ENCODE data around the gene SHKBP1.

The SHKBP1 gene

DNA sequence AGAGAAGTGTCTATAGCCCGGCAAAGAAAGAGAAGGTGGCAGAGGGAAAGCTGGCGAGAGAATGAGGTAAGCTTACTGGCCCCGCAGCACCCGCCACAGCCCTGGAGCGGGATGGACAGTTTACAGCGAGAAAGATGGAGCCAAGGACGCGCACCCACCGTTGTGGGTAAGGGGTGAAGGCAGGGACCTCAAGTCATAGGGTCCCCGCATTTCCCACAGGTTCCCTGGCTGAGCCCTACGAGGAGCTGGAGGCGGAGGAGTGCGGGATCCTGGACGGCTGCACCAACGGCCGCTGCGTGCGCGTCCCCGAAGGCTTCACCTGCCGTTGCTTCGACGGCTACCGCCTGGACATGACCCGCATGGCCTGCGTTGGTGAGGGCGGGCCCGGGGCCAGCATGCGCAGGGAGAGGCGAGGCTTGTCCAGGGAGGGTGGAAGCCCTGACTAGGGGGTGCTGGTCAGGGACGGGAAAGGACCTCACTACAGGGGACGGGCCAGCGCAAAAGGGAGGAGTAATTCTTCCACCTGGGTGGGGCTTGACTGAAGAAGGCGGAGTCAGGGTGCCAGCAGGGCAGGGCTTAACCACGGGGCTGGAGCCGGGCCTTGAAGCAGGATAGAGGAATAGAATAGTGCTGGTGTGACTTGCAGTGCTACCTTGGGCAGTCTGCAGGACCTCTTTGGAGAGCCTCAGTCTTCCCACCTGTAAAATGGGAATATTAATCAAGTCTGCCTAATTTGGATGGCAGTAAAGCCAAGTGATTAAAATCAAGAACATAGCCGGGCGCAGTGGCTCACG is 51.0 kb downstream of the SHKBP1 start:
- POLR2A ChIA-PET: no interaction called here
- TF ChIP-seq ELF4 (IDR thresholded peaks at IDR 0.05): no peak
- no peak for TF ChIP-seq ARNT (IDR thresholded peaks at IDR 0.05)
- no peak for TF ChIP-seq FOXA1 (IDR thresholded peaks at IDR 0.05)
- TF ChIP-seq, protein P1, sequence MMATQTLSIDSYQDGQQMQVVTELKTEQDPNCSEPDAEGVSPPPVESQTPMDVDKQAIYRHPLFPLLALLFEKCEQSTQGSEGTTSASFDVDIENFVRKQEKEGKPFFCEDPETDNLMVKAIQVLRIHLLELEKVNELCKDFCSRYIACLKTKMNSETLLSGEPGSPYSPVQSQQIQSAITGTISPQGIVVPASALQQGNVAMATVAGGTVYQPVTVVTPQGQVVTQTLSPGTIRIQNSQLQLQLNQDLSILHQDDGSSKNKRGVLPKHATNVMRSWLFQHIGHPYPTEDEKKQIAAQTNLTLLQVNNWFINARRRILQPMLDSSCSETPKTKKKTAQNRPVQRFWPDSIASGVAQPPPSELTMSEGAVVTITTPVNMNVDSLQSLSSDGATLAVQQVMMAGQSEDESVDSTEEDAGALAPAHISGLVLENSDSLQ (IDR thresholded peaks at IDR 0.05): no peak
- TF ChIP-seq SUZ12 (IDR thresholded peaks at IDR 0.05): no peak
- TF ChIP-seq NFRKB (IDR thresholded peaks at IDR 0.05): no peak
- no peak for TF ChIP-seq ZNF384 (IDR thresholded peaks at IDR 0.05)
- TF ChIP-seq FOXM1 (IDR thresholded peaks at IDR 0.05; ENCODE audit: borderline replicate concordance): no peak
- no peak for TF ChIP-seq HDGF (IDR thresholded peaks at IDR 0.05; ENCODE audit: borderline replicate concordance)
- TF ChIP-seq L3MBTL2 (conservative IDR thresholded peaks at IDR 0.05): no peak
- TF ChIP-seq LEF1 (IDR thresholded peaks at IDR 0.05; ENCODE audit: borderline replicate concordance): no peak
- no peak for TF ChIP-seq FOXK2 (IDR thresholded peaks at IDR 0.05)
- CTCF ChIA-PET: interaction anchor here (0.6 kb wide), 1 partner anchor 25 kb away, joined by 4 read pairs; no protein-coding TSS in a partner anchor
- no peak for DNase-seq (ENCODE audit: extremely low spot score)

DNA sequence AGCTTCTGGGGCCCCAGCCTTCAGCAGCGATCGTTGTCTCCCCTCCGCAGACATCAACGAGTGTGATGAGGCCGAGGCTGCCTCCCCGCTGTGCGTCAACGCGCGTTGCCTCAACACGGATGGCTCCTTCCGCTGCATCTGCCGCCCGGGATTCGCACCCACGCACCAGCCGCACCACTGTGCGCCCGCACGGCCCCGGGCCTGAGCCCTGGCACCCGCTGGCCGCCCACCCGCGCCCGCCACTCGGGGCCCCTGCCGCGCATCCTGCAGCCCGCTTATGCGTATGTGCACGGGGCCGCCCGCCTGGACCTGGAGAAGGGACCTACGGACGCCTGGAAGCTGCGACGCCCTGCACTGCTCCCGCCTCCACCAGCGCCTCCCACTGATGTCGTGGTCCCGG is 52.7 kb downstream of the SHKBP1 start:
- POLR2A ChIA-PET: no interaction called here
- DNase-seq (ENCODE audit: extremely low spot score): no peak
- CTCF ChIA-PET: no interaction called here
- no peak for TF ChIP-seq NFRKB (IDR thresholded peaks at IDR 0.05)
- TF ChIP-seq HDGF (IDR thresholded peaks at IDR 0.05; ENCODE audit: borderline replicate concordance): no peak
- TF ChIP-seq SUZ12 (IDR thresholded peaks at IDR 0.05): no peak
- no peak for TF ChIP-seq ELF4 (IDR thresholded peaks at IDR 0.05)
- TF ChIP-seq ZNF384 (IDR thresholded peaks at IDR 0.05): no peak
- no peak for TF ChIP-seq FOXM1 (IDR thresholded peaks at IDR 0.05; ENCODE audit: borderline replicate concordance)
- TF ChIP-seq, protein P1 (IDR thresholded peaks at IDR 0.05): no peak
- no peak for TF ChIP-seq SP1 (IDR thresholded peaks at IDR 0.05)
- no peak for TF ChIP-seq FOXK2 (IDR thresholded peaks at IDR 0.05)

DNA sequence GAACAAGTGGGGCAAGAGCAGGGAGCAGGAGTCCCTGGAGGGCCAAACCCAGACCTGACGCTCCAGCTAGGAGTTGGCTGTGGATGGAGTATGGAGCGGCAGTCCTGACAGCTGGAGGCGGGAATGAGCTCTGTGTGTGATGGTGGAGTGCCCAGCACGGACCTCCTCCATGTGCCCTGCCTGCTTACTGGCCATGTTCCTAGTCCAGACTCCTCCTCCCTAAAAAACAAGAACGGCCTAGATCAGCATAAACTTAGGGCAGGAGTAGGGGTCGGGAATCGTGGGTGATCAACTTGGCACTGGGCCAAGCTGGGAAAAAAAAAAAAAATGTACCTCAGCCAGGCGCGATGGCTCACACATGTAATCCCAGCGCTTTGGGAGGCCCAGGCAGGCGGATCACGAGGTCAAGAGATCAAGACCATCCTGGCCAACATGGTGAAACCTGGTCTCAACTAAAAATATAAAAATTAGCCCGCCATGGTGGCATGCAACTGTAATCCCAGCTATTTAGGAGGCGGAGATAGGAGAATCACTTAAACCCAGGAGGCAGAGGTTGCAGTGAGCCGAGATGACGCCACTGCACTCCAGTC is 54.0 kb downstream of the SHKBP1 start:
- ChIA-PET POLR2A (interaction anchor here (0.7 kb wide), 1 partner anchor 25 kb away, joined by 4 read pairs; no protein-coding TSS in a partner anchor), CTCF (interaction anchor here (0.6 to 1.2 kb wide), 3 partner anchors 28 to 167 kb away, joined by 3 to 4 read pairs (median 4); no protein-coding TSS in a partner anchor)
- TF ChIP-seq TARDBP (IDR thresholded peaks at IDR 0.05) (no peak), L3MBTL2 (conservative IDR thresholded peaks at IDR 0.05) (no peak), ELF4 (IDR thresholded peaks at IDR 0.05) (no peak), ARNT (IDR thresholded peaks at IDR 0.05) (no peak), NFRKB (IDR thresholded peaks at IDR 0.05) (no peak), FOXM1 (IDR thresholded peaks at IDR 0.05; ENCODE audit: borderline replicate concordance) (no peak), HDGF (IDR thresholded peaks at IDR 0.05; ENCODE audit: borderline replicate concordance) (no peak), ZNF384 (IDR thresholded peaks at IDR 0.05) (no peak), SUZ12 (IDR thresholded peaks at IDR 0.05) (no peak), FOXA1 (IDR thresholded peaks at IDR 0.05) (no peak), CTBP1 (IDR thresholded peaks at IDR 0.05; ENCODE audit: borderline replicate concordance) (no peak), FOXK2 (IDR thresholded peaks at IDR 0.05) (no peak), BHLHE40 (IDR thresholded peaks at IDR 0.05; ENCODE audit: borderline replicate concordance) (no peak), SP1 (IDR thresholded peaks at IDR 0.05) (no peak)
- TF ChIP-seq, protein P1 (IDR thresholded peaks at IDR 0.05): no peak
- no peak for DNase-seq (ENCODE audit: extremely low spot score)

DNA sequence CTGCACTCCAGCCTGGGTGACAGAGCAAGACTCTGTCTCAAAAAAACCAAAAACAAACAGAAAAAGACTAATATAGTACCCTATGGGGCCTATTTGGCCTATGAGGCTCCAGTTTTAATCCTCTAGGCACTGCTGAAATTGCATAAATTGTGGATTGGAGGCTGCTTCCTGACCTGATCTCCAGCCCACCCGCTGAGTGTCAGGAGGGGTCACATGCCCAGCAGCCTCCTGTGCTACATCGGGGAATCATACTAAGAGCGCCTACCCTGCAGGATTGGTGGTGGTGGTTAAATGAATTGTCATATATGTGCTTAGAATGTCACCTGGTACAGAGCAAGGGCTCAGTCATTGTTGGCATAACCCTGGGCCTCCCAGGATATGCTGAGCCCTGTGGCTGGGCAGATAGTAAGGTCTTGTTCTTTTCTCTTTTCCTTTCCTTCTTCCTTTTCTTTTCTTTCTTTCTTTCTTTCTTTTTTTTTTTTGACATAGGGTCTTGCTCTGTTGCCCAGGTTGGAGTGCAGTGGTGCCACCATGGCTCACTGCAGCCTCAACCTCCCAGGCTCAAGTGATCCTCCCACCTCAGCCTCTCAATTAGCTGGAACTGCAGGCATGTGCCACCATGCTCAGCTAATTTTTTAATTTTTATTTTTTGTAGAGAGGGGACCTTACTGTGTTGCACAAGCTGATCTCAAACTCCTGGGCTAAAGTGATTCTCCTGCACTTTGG is 55.8 kb downstream of the SHKBP1 start:
- no peak for TF ChIP-seq FOXK2 (IDR thresholded peaks at IDR 0.05)
- no peak for TF ChIP-seq NFRKB (IDR thresholded peaks at IDR 0.05)
- no peak for TF ChIP-seq CTBP1 (IDR thresholded peaks at IDR 0.05; ENCODE audit: borderline replicate concordance)
- no peak for TF ChIP-seq BHLHE40 (IDR thresholded peaks at IDR 0.05; ENCODE audit: borderline replicate concordance)
- no peak for TF ChIP-seq SUZ12 (IDR thresholded peaks at IDR 0.05)
- no peak for TF ChIP-seq SP1 (IDR thresholded peaks at IDR 0.05)
- TF ChIP-seq HDGF (IDR thresholded peaks at IDR 0.05; ENCODE audit: borderline replicate concordance): no peak
- TF ChIP-seq ELF4 (IDR thresholded peaks at IDR 0.05): no peak
- TF ChIP-seq L3MBTL2 (conservative IDR thresholded peaks at IDR 0.05): no peak
- no peak for TF ChIP-seq LEF1 (IDR thresholded peaks at IDR 0.05; ENCODE audit: borderline replicate concordance)
- no peak for TF ChIP-seq TARDBP (IDR thresholded peaks at IDR 0.05)
- TF ChIP-seq, protein P1 (IDR thresholded peaks at IDR 0.05): no peak
- no peak for TF ChIP-seq ZNF384 (IDR thresholded peaks at IDR 0.05)
- no peak for TF ChIP-seq ARNT (IDR thresholded peaks at IDR 0.05)
- no peak for TF ChIP-seq FOXA1 (IDR thresholded peaks at IDR 0.05)
- no peak for TF ChIP-seq FOXM1 (IDR thresholded peaks at IDR 0.05; ENCODE audit: borderline replicate concordance)
- ChIA-PET CTCF (interaction anchor here (3.2 to 3.3 kb wide), 2 partner anchors 27 to 29 kb away, joined by 11 to 19 read pairs; no protein-coding TSS in a partner anchor), POLR2A (no interaction called here)
- DNase-seq (ENCODE audit: extremely low spot score): no peak

Measured in HEK293T (cell line).